GM12878 (cell line): ENCODE data around the gene CA7. TPM values are rescaled to one million over a fixed set of nuclear protein-coding genes. Genes with fewer than 3 reads are reported as not detected.

ENCODE experiments used
- ATAC-seq: fragments of 200-7000 bp; cut with Tn5 transposase; 3 replicates; pipeline ENCODE4 v1.9.1; 2020; ENCODE audit warnings: mild to moderate bottlenecking, moderate library complexity
- BruUV-seq: library from RNA; stranded (reverse); fragments of 400-500 nt; replicated peaks from 2 replicates; lab custom pipeline; 2021; lab: Mats Ljungman, UMichigan
- CTCF ChIA-PET: fragments of 300-600 bp; sonication (Branson Sonifier 250); formaldehyde crosslinking; extraction: SDS; loops from one replicate; lab custom pipeline; 2021; ENCODE audit warnings: inconsistent platforms; lab: Yijun Ruan, JAX
- POLR2A ChIA-PET: fragments of 350-600 bp; formaldehyde crosslinking; extraction: SDS; loops from one replicate; lab custom pipeline; 2021; ENCODE audit warnings: inconsistent platforms; lab: Charles Lee
- RAD21 ChIA-PET: fragments of 300-600 bp; sonication (Branson Sonifier 250); formaldehyde crosslinking; loops from one replicate; lab custom pipeline; 2023; ENCODE audit warnings: antibody characterized with exemption; ENCODE audit not compliant: unreplicated experiment; lab: Charles Lee
- SMC1A ChIA-PET: fragments of 300-600 bp; sonication (Branson Sonifier 250); formaldehyde crosslinking; loops from one replicate; lab custom pipeline; 2023; ENCODE audit not compliant: unreplicated experiment, uncharacterized antibody; lab: Charles Lee
- DNase-seq: peaks from one replicate; pipeline ENCODE4 v3.0.0-alpha.2; 2011; ENCODE audit warnings: low read depth, low spot score
- FAIRE-seq: peaks from 3 replicates; lab custom pipeline; 2011; peaks lifted over from hg19 to GRCh38; lab: Jason Lieb, UNC
- H2AFZ ChIP-seq: 2 replicates; pipeline ENCODE4 v1.6.0; 2011; ENCODE audit warnings: low read depth, low read length, control low read depth; ENCODE audit not compliant: control insufficient read depth
- H3K27ac ChIP-seq: 2 replicates; pipeline ENCODE4 v1.5.1; 2011; ENCODE audit warnings: control low read depth; ENCODE audit not compliant: control insufficient read depth, insufficient read depth
- H3K27me3 ChIP-seq, 2 experiments: replicated peaks in 1 of 2; 2 replicates each; pipeline versions ENCODE4 v1.6.0 to v1.6.1; 2011; ENCODE audit warnings: low read length in 1 of 2; ENCODE audit not compliant: control insufficient read depth in 2 of 2, insufficient read depth in 2 of 2
- H3K36me3 ChIP-seq, 2 experiments: 2 replicates each; pipeline ENCODE4 v1.5.1; 2011; ENCODE audit warnings: low read length in 1 of 2; ENCODE audit not compliant: control insufficient read depth in 2 of 2, insufficient read depth in 2 of 2
- H3K4me1 ChIP-seq: 2 replicates; pipeline ENCODE4 v1.6.1; 2011; ENCODE audit warnings: mild to moderate bottlenecking, low read length, moderate library complexity, mixed read lengths; ENCODE audit not compliant: control insufficient read depth, insufficient read depth
- H3K4me2 ChIP-seq: 2 replicates; pipeline ENCODE4 v1.6.0; 2011; ENCODE audit warnings: control low read depth; ENCODE audit not compliant: control insufficient read depth, insufficient read depth
- H3K4me3 ChIP-seq: fragments of 200-600 bp; sonication (generic); 2 replicates; pipeline ENCODE4 v1.5.1; 2016
- H3K79me2 ChIP-seq: 2 replicates; pipeline ENCODE4 v1.6.0; 2011; ENCODE audit warnings: low read length; ENCODE audit not compliant: control insufficient read depth, insufficient read depth
- H3K9ac ChIP-seq: 2 replicates; pipeline ENCODE4 v1.8.0; 2011; ENCODE audit warnings: low read length, control low read depth, mixed read lengths; ENCODE audit not compliant: control insufficient read depth, insufficient read depth
- H3K9me3 ChIP-seq: replicated peaks from 3 replicates; pipeline ENCODE4 v1.5.1; 2011; ENCODE audit warnings: mild to moderate bottlenecking, low read length; ENCODE audit not compliant: control insufficient read depth, insufficient read depth
- H4K20me1 ChIP-seq: 2 replicates; pipeline ENCODE4 v1.6.0; 2011; ENCODE audit not compliant: control insufficient read depth, insufficient read depth
- BCL11A ChIP-seq: IDR thresholded peaks from 2 replicates; pipeline ENCODE4 v1.6.1; 2011; ENCODE audit warnings: low read depth, low read length
- BCLAF1 ChIP-seq: fragments of 450-650 bp; IDR thresholded peaks from 2 replicates; pipeline ENCODE4 v1.6.1; 2017; ENCODE audit warnings: antibody characterized with exemption, mild to moderate bottlenecking, moderate library complexity
- BHLHE40 ChIP-seq, 2 experiments: fragments of 450-650 bp in 1 of 2; IDR thresholded peaks; 2 replicates each; pipeline ENCODE4 v1.6.1; 2011 to 2017; ENCODE audit warnings: low read depth in 2 of 2, borderline replicate concordance in 1 of 2, improper control_type of control experiment in 1 of 2, low read length in 1 of 2, mild to moderate bottlenecking in 1 of 2
- BRCA1 ChIP-seq: IDR thresholded peaks from 2 replicates; pipeline ENCODE4 v1.6.1; 2011; ENCODE audit warnings: low read depth, low read length, improper control_type of control experiment
- CHD4 ChIP-seq: fragments of 200-600 bp; sonication (generic); IDR thresholded peaks from 2 replicates; pipeline ENCODE4 v1.6.1; 2016; ENCODE audit warnings: mild to moderate bottlenecking
- GABPA ChIP-seq: IDR thresholded peaks from 2 replicates; pipeline ENCODE4 v1.6.1; 2014; ENCODE audit warnings: antibody characterized with exemption, low read depth, mild to moderate bottlenecking, inconsistent platforms
- HDAC2 ChIP-seq: fragments of 200-600 bp; sonication (generic); IDR thresholded peaks from 2 replicates; pipeline ENCODE4 v1.6.1; 2017
- HDAC6 ChIP-seq: fragments of 200-600 bp; sonication (generic); IDR thresholded peaks from one replicate; pipeline ENCODE4 v1.8.0; 2017; ENCODE audit warnings: antibody characterized with exemption; ENCODE audit not compliant: unreplicated experiment
- NBN ChIP-seq: fragments of 450-650 bp; IDR thresholded peaks from 2 replicates; pipeline ENCODE4 v1.6.1; 2016
- NR2C2 ChIP-seq: IDR thresholded peaks from 2 replicates; pipeline ENCODE4 v1.6.1; 2011; ENCODE audit warnings: borderline replicate concordance, low read depth; ENCODE audit not compliant: control insufficient read depth, insufficient read length
- NR2F1 ChIP-seq: fragments of 450-650 bp; conservative IDR thresholded peaks from 2 replicates; pipeline ENCODE4 v1.6.1; 2017; ENCODE audit warnings: mild to moderate bottlenecking
- RBBP5 ChIP-seq: fragments of 200-600 bp; sonication (generic); conservative IDR thresholded peaks from 2 replicates; pipeline ENCODE4 v1.6.1; 2016
- SPI1 ChIP-seq: IDR thresholded peaks from 2 replicates; pipeline ENCODE4 v1.6.1; 2011; ENCODE audit warnings: low read depth, mild to moderate bottlenecking, low read length, moderate library complexity, borderline replicate concordance; ENCODE audit not compliant: insufficient read depth
- TARDBP ChIP-seq: IDR thresholded peaks from 2 replicates; pipeline ENCODE4 v1.6.1; 2016; ENCODE audit warnings: borderline replicate concordance
- WRNIP1 ChIP-seq: IDR thresholded peaks from 2 replicates; pipeline ENCODE4 v1.6.1; 2011; ENCODE audit warnings: low read depth, low read length, improper control_type of control experiment, borderline replicate concordance
- ZBED1 ChIP-seq: IDR thresholded peaks from 2 replicates; pipeline ENCODE4 v1.6.1; 2016; ENCODE audit warnings: borderline replicate concordance
- ZNF217 ChIP-seq: fragments of 450-650 bp; IDR thresholded peaks from 2 replicates; pipeline ENCODE4 v1.6.1; 2017; ENCODE audit warnings: antibody characterized with exemption, mild to moderate bottlenecking
- ZSCAN29 ChIP-seq: fragments of 450-650 bp; IDR thresholded peaks from 2 replicates; pipeline ENCODE4 v1.6.1; 2017; ENCODE audit warnings: mild to moderate bottlenecking, moderate library complexity
- WGBS: methylation state at CpG from one replicate; pipeline ENCODE4 v1.1.6; 2016; ENCODE audit warnings: low lambda C conversion rate; ENCODE audit not compliant: insufficient replicate concordance, insufficient coverage; ENCODE audit errors: missing lambda C conversion rate; 5-methylcytosine and 5-hydroxymethylcytosine counted together
- in situ Hi-C: fragments of 300-500 bp; cut with MboI; formaldehyde crosslinking; loops from 9 replicates; pipeline ENCODE4 v1.14.3; 2018; ENCODE audit warnings: mixed read lengths
- intact Hi-C: fragments of 100-400 bp; cut with micrococcal nuclease; formaldehyde crosslinking; loops from one replicate; pipeline ENCODE4 v1.14.2; 2022; ENCODE audit not compliant: unreplicated experiment
- polyA plus RNA-seq, 11 experiments: library from polyadenylated mRNA; depleted of rRNA in 4 of 11; unstranded in 6 of 11; stranded (reverse) in 5 of 11; fragments of >200 nt; fragmentation: Nextera tagmentation in 4 of 11; fragmentation: Illumina TruSeq in 1 of 11; extraction: Ambion mirVana in 4 of 11; extraction: Trizol in 1 of 11; gene quantifications; 1 replicate in 1 of 11; 2 replicates in 10 of 11; pipeline versions ENCODE4 v1.2.1 to v1.2.3, GENCODE V29; 2011 to 2016; ENCODE audit warnings: inconsistent platforms in 2 of 11, missing spikeins in 2 of 11, low read depth in 1 of 11
- total RNA-seq, 4 experiments: library from RNA; depleted of rRNA in 3 of 4; stranded (reverse); fragments of >200 nt in 3 of 4; fragmentation: Illumina TruSeq in 1 of 4; extraction: Trizol in 1 of 4; gene quantifications; 2 replicates each; pipeline versions ENCODE4 v1.2.1 to v1.2.3, GENCODE V29; 2013 to 2021
- TF ChIP-seq, protein P1 (sequence below): IDR thresholded peaks from 2 replicates; pipeline ENCODE4 v1.6.1; 2011; ENCODE audit warnings: low read depth, mild to moderate bottlenecking, low read length, moderate library complexity, borderline replicate concordance; ENCODE audit errors: extremely low read depth
- TF ChIP-seq, protein P2 (sequence below): fragments of 450-650 bp; IDR thresholded peaks from 2 replicates; pipeline ENCODE4 v1.6.1; 2017; ENCODE audit warnings: mild to moderate bottlenecking, moderate library complexity

The CA7 gene
- total and polyA plus RNA-seq, 10 of the 15 experiments (the other 5 are each of a cell fraction or from before 2014, with no cell fraction given), result 0.04 TPM; not detected in 9

- Histone ChIP-seq H3K27ac (no peak overlapping the region), H3K27me3 (peaks cover 4 to 10% of the 10 kb centered on the region in 2 experiments; a peak in 3 of 4 replicates), H3K4me2 (no peak overlapping the region), H3K36me3 (no peaks in the 10 kb centered on the region), H2AFZ (no peak overlapping the region), H3K9ac (no peak overlapping the region), H3K4me1 (peaks cover 5% of the 10 kb centered on the region; the same call in 1 of the 2 replicates), H3K4me3 (no peak overlapping the region)
- ATAC-seq, result no peak
- in situ Hi-C loops (no loop called here), intact Hi-C loops (no loop called here)
- no peak for FAIRE-seq
- SMC1A ChIA-PET, result interaction anchor here (1.0 to 1.4 kb wide), 2 partner anchors 12 to 14 kb away, joined by 3 to 8 read pairs; partner anchors contain the start of gene NAE1
- BruUV-seq, result no TSS peak
- 3% methylated on average over 9 of the region's 9 CpGs for WGBS
- TF ChIP-seq ZBED1 (no peak), WRNIP1 (no peak), BCLAF1 (no peak), TARDBP (no peak), CHD4 (no peak), HDAC2 (no peak), ZNF217 (no peak), ZSCAN29 (no peak), RBBP5 (no peak), NR2F1 (no peak), BRCA1 (no peak), NR2C2 (no peak), SPI1 (no peak), NBN (no peak), BCL11A (no peak), HDAC6 (no peak), GABPA (no peak), BHLHE40 (IDR thresholded peaks at IDR 0.05; ENCODE audit: borderline replicate concordance in 1 of 2, low read depth in 2 of 2, low read length in 1 of 2) (no peak)
- TF ChIP-seq, protein P1, sequence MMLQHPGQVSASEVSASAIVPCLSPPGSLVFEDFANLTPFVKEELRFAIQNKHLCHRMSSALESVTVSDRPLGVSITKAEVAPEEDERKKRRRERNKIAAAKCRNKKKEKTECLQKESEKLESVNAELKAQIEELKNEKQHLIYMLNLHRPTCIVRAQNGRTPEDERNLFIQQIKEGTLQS, result no peak
- TF ChIP-seq, protein P2, sequence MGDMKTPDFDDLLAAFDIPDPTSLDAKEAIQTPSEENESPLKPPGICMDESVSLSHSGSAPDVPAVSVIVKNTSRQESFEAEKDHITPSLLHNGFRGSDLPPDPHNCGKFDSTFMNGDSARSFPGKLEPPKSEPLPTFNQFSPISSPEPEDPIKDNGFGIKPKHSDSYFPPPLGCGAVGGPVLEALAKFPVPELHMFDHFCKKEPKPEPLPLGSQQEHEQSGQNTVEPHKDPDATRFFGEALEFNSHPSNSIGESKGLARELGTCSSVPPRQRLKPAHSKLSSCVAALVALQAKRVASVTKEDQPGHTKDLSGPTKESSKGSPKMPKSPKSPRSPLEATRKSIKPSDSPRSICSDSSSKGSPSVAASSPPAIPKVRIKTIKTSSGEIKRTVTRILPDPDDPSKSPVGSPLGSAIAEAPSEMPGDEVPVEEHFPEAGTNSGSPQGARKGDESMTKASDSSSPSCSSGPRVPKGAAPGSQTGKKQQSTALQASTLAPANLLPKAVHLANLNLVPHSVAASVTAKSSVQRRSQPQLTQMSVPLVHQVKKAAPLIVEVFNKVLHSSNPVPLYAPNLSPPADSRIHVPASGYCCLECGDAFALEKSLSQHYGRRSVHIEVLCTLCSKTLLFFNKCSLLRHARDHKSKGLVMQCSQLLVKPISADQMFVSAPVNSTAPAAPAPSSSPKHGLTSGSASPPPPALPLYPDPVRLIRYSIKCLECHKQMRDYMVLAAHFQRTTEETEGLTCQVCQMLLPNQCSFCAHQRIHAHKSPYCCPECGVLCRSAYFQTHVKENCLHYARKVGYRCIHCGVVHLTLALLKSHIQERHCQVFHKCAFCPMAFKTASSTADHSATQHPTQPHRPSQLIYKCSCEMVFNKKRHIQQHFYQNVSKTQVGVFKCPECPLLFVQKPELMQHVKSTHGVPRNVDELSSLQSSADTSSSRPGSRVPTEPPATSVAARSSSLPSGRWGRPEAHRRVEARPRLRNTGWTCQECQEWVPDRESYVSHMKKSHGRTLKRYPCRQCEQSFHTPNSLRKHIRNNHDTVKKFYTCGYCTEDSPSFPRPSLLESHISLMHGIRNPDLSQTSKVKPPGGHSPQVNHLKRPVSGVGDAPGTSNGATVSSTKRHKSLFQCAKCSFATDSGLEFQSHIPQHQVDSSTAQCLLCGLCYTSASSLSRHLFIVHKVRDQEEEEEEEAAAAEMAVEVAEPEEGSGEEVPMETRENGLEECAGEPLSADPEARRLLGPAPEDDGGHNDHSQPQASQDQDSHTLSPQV, result no peak
- TF ChIP-seq, all 136 proteins: peak for 0
- POLR2A ChIA-PET, result no interaction called here
- CTCF ChIA-PET, result interaction anchor here (0.7 to 10.4 kb wide), 6 partner anchors 10 to 195 kb away, joined by 3 to 73 read pairs (median 4); partner anchors contain the start of gene NAE1
- Histone ChIP-seq H3K9me3 (no peaks in the 10 kb centered on the region), H3K79me2 (no peaks in the 10 kb centered on the region), H4K20me1 (no peaks in the 10 kb centered on the region)
- RAD21 ChIA-PET, result interaction anchor here (1.0 to 1.4 kb wide), 2 partner anchors 17 to 22 kb away, joined by 3 read pairs; no protein-coding TSS in a partner anchor
- no peak for DNase-seq
Measured at GRCh38 chr16:66845791-66846221, 1.6 kb downstream of the CA7 start.
